ENCODE measurements around the gene ULK3.

Gene ULK3

DNA sequence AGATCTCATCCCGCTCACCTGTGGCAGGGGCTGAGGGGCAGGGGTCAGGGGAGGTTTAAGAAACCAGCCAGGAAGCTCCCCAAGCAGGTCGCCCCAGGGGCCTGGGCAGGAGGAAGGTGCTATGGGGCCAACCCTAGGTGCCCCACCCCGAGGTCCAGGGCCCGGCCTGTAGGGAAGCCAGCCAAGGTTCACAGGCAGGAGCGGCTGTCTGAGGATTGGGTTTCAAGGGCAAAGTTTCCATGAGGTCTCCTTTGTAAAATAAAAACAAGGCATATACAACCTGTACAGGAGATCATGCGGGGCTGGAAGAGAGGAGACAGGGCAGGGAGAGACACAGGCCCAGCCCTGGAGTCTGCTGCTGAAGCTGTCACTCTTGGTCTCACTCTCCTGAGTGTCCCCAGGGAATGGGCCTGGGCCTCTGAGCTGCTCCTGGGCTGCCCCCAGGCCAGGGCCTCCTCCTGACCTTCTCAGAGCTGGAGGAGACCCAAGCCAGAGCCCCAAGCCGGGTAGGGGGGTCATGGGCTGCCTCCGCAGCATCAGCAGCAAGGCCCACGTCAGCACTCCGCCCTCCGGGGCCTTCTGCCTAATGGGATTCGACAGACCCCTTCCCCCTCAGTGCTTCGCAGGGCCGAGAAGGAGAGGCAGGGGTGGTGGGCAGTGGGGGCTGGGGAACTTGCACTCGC lies 11.0 kb downstream of the ULK3 start:
- H3K4me3 Mint-ChIP-seq, result no peak overlapping the region
- H3K9me3 Mint-ChIP-seq, result no peaks in the 10 kb centered on the region
- peaks cover 33% of the 10 kb centered on the region for H3K27me3 Mint-ChIP-seq
- peaks cover 15% of the 10 kb centered on the region for H3K36me3 Mint-ChIP-seq
- CTCF ChIA-PET, result interaction anchor here (0.8 kb wide), 1 partner anchor 63 kb away, joined by 4 read pairs; no protein-coding TSS in a partner anchor
- H3K27ac Mint-ChIP-seq, result no peak overlapping the region
- no peaks in the 10 kb centered on the region for H3K4me1 Mint-ChIP-seq
- DNase-seq, result no peak

DNA sequence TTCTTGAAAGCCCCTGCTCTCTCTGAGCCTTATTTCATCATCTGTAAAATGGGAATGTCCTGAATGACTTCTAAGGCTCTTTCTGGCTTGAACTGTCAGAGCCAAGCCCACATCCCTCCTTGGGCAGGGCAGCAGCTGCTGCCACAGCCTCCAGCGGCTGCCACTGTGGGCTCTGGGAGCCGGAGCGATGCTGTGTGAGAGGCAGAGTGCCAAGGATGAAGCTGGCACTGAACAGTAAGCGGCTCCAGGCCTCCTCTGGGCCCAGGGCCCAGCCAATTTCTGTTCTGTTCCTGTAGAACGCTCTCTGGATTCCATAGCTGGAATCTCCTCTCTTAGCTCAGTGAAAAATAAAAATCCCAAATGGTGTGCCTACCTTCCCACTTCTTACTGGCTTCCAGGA lies 12.1 kb downstream of the ULK3 start:
- H3K4me3 Mint-ChIP-seq, result no peak overlapping the region
- H3K4me1 Mint-ChIP-seq, result peaks cover 2% of the 10 kb centered on the region
- CTCF ChIA-PET, result interaction anchor here (0.8 to 1.0 kb wide), 2 partner anchors 69 to 71 kb away, joined by 3 read pairs; no protein-coding TSS in a partner anchor
- peaks cover 44% of the 10 kb centered on the region for H3K27me3 Mint-ChIP-seq
- no peak overlapping the region for H3K27ac Mint-ChIP-seq
- no peaks in the 10 kb centered on the region for H3K9me3 Mint-ChIP-seq
- DNase-seq, result no peak
- H3K36me3 Mint-ChIP-seq, result peaks cover 9% of the 10 kb centered on the region

DNA sequence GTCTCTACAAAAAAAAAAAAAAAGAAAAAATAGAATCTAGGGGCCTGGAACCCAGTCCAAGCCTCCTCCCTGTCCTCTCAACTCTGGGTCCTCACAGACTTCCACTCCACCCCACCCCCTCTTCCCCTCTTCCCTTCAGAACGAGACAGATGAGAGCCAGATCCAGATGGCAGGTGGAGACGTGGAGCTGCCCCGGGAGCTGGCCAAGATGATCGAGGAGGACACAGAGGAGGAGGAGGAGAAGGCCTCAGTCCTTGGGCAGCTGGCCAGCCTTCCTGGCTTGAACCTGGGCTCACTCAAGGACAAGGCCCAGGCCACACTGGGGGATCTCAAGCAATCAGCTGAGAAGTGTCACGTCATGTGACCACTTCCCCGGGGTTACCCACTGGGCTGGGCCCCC lies 13.0 kb downstream of the ULK3 start:
- peaks cover 2% of the 10 kb centered on the region for H3K36me3 Mint-ChIP-seq
- peaks cover 53% of the 10 kb centered on the region for H3K27me3 Mint-ChIP-seq
- H3K4me3 Mint-ChIP-seq, result no peak overlapping the region
- DNase-seq, result no peak
- no peak overlapping the region for H3K27ac Mint-ChIP-seq
- no peaks in the 10 kb centered on the region for H3K9me3 Mint-ChIP-seq
- CTCF ChIA-PET, result interaction anchor here (0.8 to 1.0 kb wide), 2 partner anchors 70 to 72 kb away, joined by 3 read pairs; no protein-coding TSS in a partner anchor
- H3K4me1 Mint-ChIP-seq, result peaks cover 2% of the 10 kb centered on the region

DNA sequence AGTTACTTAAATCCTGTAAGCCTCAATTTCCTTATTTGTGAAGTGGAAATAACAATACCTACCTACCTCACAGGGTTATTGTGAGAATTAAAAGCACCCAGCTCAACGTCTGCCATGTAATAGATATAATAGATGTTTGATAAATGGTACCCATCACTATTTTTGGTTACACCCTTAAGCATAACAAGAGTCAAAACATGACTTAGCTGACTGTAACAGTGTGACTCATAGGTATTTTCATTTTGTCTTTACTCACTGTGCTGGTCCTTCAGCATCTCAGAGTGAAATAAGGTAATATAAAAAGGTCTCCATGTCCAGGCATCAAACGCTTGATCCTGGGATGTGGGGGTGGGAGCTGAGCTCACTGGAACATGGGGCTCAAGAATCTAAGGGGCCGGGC lies 13.5 kb downstream of the ULK3 start:
- DNase-seq, result no peak
- Mint-ChIP-seq H3K27me3 (peaks cover 58% of the 10 kb centered on the region), H3K9me3 (no peaks in the 10 kb centered on the region), H3K4me1 (peaks cover 2% of the 10 kb centered on the region), H3K36me3 (peaks cover under 1% of the 10 kb centered on the region), H3K27ac (no peak overlapping the region), H3K4me3 (no peak overlapping the region)
- CTCF ChIA-PET, result interaction anchor here (1.0 to 1.1 kb wide), 2 partner anchors 58 to 72 kb away, joined by 3 to 4 read pairs; no protein-coding TSS in a partner anchor

DNA sequence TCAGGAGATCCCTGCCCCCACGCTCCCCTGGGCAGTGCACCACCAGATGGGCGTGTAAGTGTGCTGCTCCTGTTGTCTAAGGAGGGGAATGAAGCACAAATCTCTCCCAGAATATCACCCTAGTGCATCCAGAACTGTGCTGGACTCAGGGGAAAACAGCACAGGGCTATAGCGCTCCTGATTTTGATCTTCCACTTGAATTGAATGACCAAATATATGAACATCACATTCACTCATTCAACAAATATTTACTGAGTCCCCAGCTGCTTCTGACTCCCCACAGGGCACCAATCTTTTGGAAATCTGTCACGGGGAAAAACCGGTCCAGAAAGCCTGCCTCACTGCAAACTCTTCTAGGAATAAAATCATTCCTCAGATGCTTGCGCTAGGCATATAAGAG lies 14.1 kb downstream of the ULK3 start:
- Mint-ChIP-seq H3K27ac (no peak overlapping the region), H3K4me3 (no peak overlapping the region), H3K4me1 (peaks cover 2% of the 10 kb centered on the region), H3K36me3 (no peaks in the 10 kb centered on the region), H3K27me3 (peaks cover 65% of the 10 kb centered on the region), H3K9me3 (no peaks in the 10 kb centered on the region)
- DNase-seq, result no peak
- CTCF ChIA-PET, result interaction anchor here (1.0 to 1.1 kb wide), 2 partner anchors 58 to 73 kb away, joined by 3 to 4 read pairs; no protein-coding TSS in a partner anchor

DNA sequence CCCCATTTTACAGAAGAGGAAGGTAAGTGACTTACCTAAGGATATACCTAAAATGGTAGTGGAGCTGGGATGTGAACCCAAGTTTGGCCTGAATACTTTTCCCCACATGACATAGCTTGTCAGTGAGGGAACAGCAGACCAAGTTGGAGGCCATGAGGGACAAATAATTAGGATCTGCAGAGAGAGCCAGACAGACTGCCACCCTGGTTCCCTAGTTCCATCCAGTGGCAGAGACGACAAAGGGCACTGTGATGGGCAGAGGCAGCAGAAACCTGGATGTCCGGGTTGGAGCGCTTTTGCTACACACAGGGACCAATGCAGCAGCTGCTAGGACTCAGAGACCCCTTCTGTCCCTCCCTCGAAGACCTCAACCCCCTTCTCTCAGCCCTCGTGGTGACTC lies 15.3 kb downstream of the ULK3 start:
- Mint-ChIP-seq H3K4me3 (no peak overlapping the region), H3K4me1 (peaks cover 2% of the 10 kb centered on the region), H3K27ac (no peak overlapping the region), H3K9me3 (no peaks in the 10 kb centered on the region), H3K27me3 (peaks cover 77% of the 10 kb centered on the region), H3K36me3 (no peaks in the 10 kb centered on the region)
- CTCF ChIA-PET, result interaction anchor here (0.7 to 1.3 kb wide), 3 partner anchors 56 to 74 kb away, joined by 3 to 5 read pairs (median 3); no protein-coding TSS in a partner anchor
- no peak for DNase-seq

DNA sequence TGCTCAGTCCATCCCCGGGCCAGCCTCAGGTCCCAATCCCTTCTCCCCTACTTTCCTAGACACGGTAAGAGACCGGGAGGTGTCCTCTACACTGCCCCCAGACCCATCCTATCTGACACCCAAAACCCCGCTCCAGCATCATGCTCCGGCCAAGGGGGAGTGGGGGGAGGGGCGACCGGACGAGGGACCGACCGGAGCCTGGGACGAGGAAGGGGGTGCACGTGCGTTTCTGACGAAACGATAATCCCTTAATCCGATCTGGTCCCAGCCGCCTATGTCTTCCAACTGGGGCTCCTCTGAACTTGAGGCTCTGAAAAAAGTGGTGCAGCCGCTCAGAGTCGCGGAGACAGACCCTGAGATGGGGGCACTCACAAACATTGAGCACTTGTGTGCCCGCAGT lies 16.0 kb downstream of the ULK3 start:
- CTCF ChIA-PET, result interaction anchor here (0.7 to 1.2 kb wide), 3 partner anchors 27 to 58 kb away, joined by 3 read pairs; no protein-coding TSS in a partner anchor
- Mint-ChIP-seq H3K4me1 (peaks cover 2% of the 10 kb centered on the region), H3K9me3 (no peaks in the 10 kb centered on the region), H3K4me3 (no peak overlapping the region), H3K27me3 (peaks cover 83% of the 10 kb centered on the region), H3K27ac (no peak overlapping the region), H3K36me3 (no peaks in the 10 kb centered on the region)
- no peak for DNase-seq

DNA sequence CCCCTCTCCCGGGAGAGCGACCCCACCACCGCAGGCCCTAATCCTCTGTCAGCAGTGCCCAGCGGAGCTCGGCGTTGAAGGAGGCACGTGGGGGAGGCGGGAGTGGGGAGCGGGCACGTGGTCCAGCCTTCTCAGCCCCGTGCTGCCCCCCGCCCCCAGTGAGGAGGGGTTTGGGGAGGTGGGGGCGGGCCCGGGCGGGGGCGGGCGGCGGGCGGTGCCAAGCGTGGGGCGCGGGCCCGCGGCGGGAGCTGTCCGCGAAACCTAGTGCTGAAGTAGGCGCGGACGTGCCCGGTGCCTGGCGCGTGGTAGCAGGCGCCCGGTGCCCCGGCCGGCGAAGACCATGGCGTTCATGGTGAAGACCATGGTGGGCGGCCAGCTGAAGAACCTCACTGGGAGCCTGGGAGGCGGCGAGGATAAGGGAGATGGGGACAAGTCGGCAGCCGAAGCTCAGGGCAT lies 16.6 kb downstream of the ULK3 start, which contains the start of gene CPLX3:
Gene CPLX3 (plus strand): TSS at position 264 of the 456 bp plus-strand sequence. CDS start 77 bp downstream, at position 341.
- CTCF ChIA-PET, result interaction anchor here (1.2 to 3.2 kb wide), 2 partner anchors 27 to 57 kb away, joined by 3 to 11 read pairs; no protein-coding TSS in a partner anchor
- Mint-ChIP-seq H3K4me1 (peaks cover 2% of the 10 kb centered on the region), H3K9me3 (no peaks in the 10 kb centered on the region), H3K27ac (no peak within 1 kb of the TSS), H3K36me3 (no peaks in the 10 kb centered on the region), H3K4me3 (no peak within 1 kb of the TSS), H3K27me3 (peaks cover 87% of the 10 kb centered on the region)
- peak; percentile 76 for DNase-seq

DNA sequence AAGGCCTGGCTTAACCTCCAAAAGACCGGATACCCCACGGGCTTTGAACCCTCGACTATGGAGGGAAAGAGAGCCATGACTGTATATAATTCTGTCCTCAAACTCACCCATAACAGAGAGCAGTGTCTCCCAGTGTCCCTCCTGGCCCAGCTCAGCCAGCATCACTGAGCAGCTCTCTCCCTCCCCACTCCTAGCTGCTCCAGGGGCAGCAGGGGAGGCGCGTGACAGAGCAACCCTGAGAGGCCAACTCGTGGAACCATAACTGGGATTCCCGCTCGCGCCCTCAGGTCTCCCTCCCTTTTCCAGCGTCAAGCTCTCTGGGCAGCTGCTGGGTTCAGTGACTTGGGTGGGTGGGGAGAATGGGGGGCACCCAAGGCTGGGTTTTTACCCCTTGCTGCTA lies 17.1 kb downstream of the ULK3 start:
- CTCF ChIA-PET, result interaction anchor here (1.2 to 3.2 kb wide), 2 partner anchors 26 to 57 kb away, joined by 3 to 11 read pairs; no protein-coding TSS in a partner anchor
- no peak for DNase-seq
- Mint-ChIP-seq H3K4me1 (peaks cover 2% of the 10 kb centered on the region), H3K27ac (no peak overlapping the region), H3K36me3 (no peaks in the 10 kb centered on the region), H3K4me3 (no peak overlapping the region), H3K27me3 (peaks cover 86% of the 10 kb centered on the region), H3K9me3 (no peaks in the 10 kb centered on the region)

DNA sequence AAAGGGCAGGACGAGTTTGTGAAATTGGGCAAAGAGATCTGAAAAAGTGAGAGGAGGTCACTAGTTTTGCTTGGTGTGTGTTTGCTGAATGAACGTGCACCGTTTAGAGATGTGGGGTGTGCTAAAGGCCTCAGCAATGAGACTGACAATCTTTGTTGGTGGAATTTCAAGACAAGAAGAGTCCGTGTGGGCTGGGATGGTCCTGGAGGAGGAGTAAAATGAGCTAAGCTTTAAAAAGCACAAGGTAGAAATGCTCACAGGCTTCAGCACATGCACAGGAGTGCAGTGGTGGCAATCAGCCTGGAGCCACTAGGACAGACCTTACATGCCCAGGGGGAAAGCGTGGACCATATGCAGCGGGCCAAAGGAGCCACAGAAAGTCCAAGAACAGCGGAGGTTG lies 18.0 kb downstream of the ULK3 start:
- Mint-ChIP-seq H3K4me3 (no peak overlapping the region), H3K9me3 (no peaks in the 10 kb centered on the region), H3K27ac (no peak overlapping the region), H3K4me1 (peaks cover 2% of the 10 kb centered on the region), H3K27me3 (peaks cover 88% of the 10 kb centered on the region), H3K36me3 (no peaks in the 10 kb centered on the region)
- CTCF ChIA-PET, result interaction anchor here (1.0 to 3.2 kb wide), 2 partner anchors 10 to 56 kb away, joined by 3 to 11 read pairs; no protein-coding TSS in a partner anchor
- no peak for DNase-seq

DNA sequence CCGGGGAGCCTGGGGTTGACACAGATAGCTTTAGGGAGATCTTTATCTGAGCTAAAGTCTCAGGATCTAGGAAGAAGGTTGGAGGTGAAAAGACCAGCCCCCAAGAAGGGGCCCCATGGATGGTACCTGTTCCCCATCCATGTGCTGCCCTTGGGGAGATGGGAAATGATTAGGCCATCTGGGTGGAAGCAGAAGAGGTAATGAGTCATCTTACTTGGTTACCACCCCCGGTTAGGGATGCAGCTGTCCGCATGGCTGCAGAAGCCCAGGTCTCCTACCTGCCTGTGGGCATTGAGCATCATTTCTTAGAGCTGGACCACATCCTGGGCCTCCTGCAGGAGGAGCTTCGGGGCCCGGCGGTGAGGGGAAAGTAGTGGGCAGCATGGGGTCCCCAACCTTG lies 19.6 kb downstream of the ULK3 start:
- Mint-ChIP-seq H3K9me3 (no peaks in the 10 kb centered on the region), H3K4me3 (no peak overlapping the region), H3K4me1 (peaks cover 10% of the 10 kb centered on the region), H3K36me3 (no peaks in the 10 kb centered on the region), H3K27me3 (peaks cover 85% of the 10 kb centered on the region), H3K27ac (no peak overlapping the region)
- CTCF ChIA-PET, result interaction anchor here (1.2 to 3.2 kb wide), 2 partner anchors 54 to 78 kb away, joined by 4 to 11 read pairs; no protein-coding TSS in a partner anchor
- no peak for DNase-seq

DNA sequence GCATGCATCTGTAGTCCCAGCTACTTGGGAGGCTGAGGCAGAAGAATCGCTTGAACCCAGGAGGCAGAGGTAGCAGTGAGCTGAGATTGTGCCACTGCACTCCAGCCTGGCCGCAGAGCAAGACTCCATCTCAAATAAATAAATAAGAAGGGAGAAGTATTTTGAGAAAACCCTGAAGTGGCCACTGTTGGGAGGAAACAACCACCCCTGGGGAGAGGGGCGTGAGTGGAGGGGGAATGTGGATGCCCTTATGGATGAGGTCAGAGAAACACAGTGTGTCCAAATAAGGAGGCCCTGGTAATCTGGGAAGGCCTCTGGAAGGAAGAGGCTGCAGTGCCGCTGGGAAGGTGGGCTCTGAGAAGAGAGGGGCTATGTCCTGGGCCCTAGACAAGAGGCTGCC lies 20.7 kb downstream of the ULK3 start:
- Mint-ChIP-seq H3K4me3 (no peak overlapping the region), H3K9me3 (no peaks in the 10 kb centered on the region), H3K4me1 (peaks cover 14% of the 10 kb centered on the region), H3K36me3 (no peaks in the 10 kb centered on the region), H3K27me3 (peaks cover 74% of the 10 kb centered on the region), H3K27ac (no peak overlapping the region)
- DNase-seq, result no peak
- CTCF ChIA-PET, result no interaction called here

DNA sequence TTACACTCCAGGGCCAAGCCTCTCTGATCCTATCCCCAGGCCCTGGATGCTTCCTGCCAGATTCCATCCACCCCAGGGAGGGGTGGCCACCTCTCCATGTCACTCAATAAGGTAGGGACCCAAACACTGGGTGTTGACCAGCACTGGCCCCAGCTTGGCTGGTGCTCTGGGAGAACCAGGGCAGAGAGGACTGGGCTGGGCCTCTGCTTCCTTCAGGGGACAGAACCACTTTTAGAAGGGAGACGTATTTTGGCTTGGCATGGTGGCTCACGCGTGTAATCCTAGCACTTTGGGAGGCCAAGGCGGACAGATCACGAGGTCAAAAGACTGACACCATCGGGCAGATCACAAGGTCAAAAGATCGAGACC lies 21.2 kb downstream of the ULK3 start:
- Mint-ChIP-seq H3K36me3 (no peaks in the 10 kb centered on the region), H3K4me1 (peaks cover 14% of the 10 kb centered on the region)

DNA sequence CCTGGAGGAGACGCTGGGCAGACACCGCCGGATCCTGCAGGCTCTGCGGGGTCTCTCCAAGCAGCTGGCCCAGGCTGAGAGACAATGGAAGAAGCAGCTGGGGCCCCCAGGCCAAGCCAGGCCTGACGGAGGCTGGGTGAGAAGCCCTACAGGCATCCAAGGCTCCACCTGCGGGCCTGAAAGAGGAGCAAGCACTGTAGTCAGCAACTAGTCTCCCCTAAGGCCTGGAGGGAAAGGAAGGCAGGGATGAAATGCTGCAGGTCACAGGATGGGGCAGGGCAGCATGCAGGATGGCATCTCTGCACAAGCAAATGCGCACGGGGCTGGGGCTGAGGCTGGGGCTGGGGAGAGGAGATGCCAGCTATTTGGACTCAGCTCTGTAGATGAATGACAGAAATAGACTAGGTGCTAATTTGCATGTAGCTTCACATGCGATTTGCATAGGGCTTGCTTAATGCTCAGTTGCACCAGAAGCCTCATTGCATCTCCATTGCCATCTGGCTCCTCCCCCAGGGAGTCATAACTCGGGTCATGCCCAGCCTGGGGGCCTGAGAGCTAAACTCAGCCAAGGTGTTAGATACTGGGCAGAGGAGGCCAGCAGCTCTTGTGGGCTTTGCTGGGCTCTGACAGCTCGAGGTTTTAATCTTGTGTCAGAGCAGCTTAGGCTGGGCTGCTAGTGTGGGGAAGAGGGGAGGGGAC lies 21.7 kb downstream of the ULK3 start:
- Mint-ChIP-seq H3K9me3 (no peaks in the 10 kb centered on the region), H3K27me3 (peaks cover 64% of the 10 kb centered on the region), H3K27ac (no peak overlapping the region), H3K36me3 (no peaks in the 10 kb centered on the region), H3K4me1 (peaks cover 13% of the 10 kb centered on the region), H3K4me3 (no peak overlapping the region)
- CTCF ChIA-PET, result interaction anchor here (1.5 kb wide), 2 partner anchors 50 to 78 kb away, joined by 3 read pairs; no protein-coding TSS in a partner anchor
- DNase-seq, result no peak

More for the DNA sequence above, 21.2 kb downstream of the ULK3 start:
- H3K27ac Mint-ChIP-seq, result no peak overlapping the region
- CTCF ChIA-PET, result interaction anchor here (1.5 kb wide), 2 partner anchors 51 to 78 kb away, joined by 3 read pairs; no protein-coding TSS in a partner anchor
- H3K4me3 Mint-ChIP-seq, result no peak overlapping the region
- DNase-seq, result no peak
- peaks cover 69% of the 10 kb centered on the region for H3K27me3 Mint-ChIP-seq
- H3K9me3 Mint-ChIP-seq, result no peaks in the 10 kb centered on the region

All from activated naive CD4-positive, alpha-beta T cell treated with anti-CD3 and anti-CD28 coated beads, Interleukin-2, amount 10 ng/mL, durations not matched to agents 7 days and 5 days (primary cell).